NCI-H345 treated with DMSO at 0.1 percent for 48 hours (cell line): ENCODE measurements around the gene TTLL5.

Experiments used
- DNase-seq: peaks from one replicate; lab custom pipeline; 2025; ENCODE audit not compliant: unreplicated experiment; lab: John Stamatoyannopoulos, UW

Gene TTLL5

GRCh38 chr14:75697386-75697785 lies 36.3 kb downstream of the TTLL5 start:
- no peak for DNase-seq

- no peak for DNase-seq
Measured at GRCh38 chr14:75697918-75698317, 36.9 kb downstream of the TTLL5 start.

- no peak for DNase-seq
Measured at GRCh38 chr14:75699331-75699730, 38.3 kb downstream of the TTLL5 start.

GRCh38 chr14:75700295-75700694 lies 39.2 kb downstream of the TTLL5 start:
- DNase-seq, result no peak

- DNase-seq, result no peak
Measured at GRCh38 chr14:75702122-75702521, 41.1 kb downstream of the TTLL5 start.

- no peak for DNase-seq
Measured at GRCh38 chr14:75702616-75703261, 41.7 kb downstream of the TTLL5 start.

GRCh38 chr14:75703467-75703866 lies 42.4 kb downstream of the TTLL5 start:
- no peak for DNase-seq

GRCh38 chr14:75705014-75705413 lies 44.0 kb downstream of the TTLL5 start:
- DNase-seq, result no peak

GRCh38 chr14:75709207-75709812 lies 48.3 kb downstream of the TTLL5 start:
- DNase-seq, result peak; percentile 38

GRCh38 chr14:75711105-75711795 lies 50.2 kb downstream of the TTLL5 start:
- no peak for DNase-seq

GRCh38 chr14:75711796-75712211 lies 50.8 kb downstream of the TTLL5 start:
- DNase-seq, result no peak

- no peak for DNase-seq
Measured at GRCh38 chr14:75714991-75715390, 53.9 kb downstream of the TTLL5 start.

GRCh38 chr14:75715926-75716780 lies 55.1 kb downstream of the TTLL5 start:
- no peak for DNase-seq

- no peak for DNase-seq
Measured at GRCh38 chr14:75717729-75718128, 56.7 kb downstream of the TTLL5 start.

GRCh38 chr14:75718199-75718598 lies 57.2 kb downstream of the TTLL5 start:
- no peak for DNase-seq

GRCh38 chr14:75720116-75720515 lies 59.1 kb downstream of the TTLL5 start:
- no peak for DNase-seq

GRCh38 chr14:75720842-75721498 lies 59.9 kb downstream of the TTLL5 start:
- DNase-seq, result no peak

GRCh38 chr14:75723716-75724115 lies 62.7 kb downstream of the TTLL5 start:
- no peak for DNase-seq

GRCh38 chr14:75724414-75725204 lies 63.6 kb downstream of the TTLL5 start:
- DNase-seq, result no peak

- DNase-seq, result no peak
Measured at GRCh38 chr14:75725481-75725880, 64.4 kb downstream of the TTLL5 start.
